A549 (cell line): ENCODE data around the gene ADAMTS19. TPM values are rescaled to one million over a fixed set of nuclear protein-coding genes. Genes with fewer than 3 reads are reported as not detected.

Source experiments
- ATAC-seq, 2 experiments: fragments of 200-7000 bp in 1 of 2; fragments of >200 bp in 1 of 2; cut with Nextera tagmentation in 1 of 2; cut with Tn5 transposase in 1 of 2; 3 replicates each; pipeline versions ENCODE4 v1.8.0 to v1.9.1; 2018 to 2020; ENCODE audit warnings: mild to moderate bottlenecking in 1 of 2, moderate library complexity in 1 of 2
- CTCF ChIA-PET: fragments of 300-600 bp; sonication (Branson Sonifier 250); formaldehyde crosslinking; extraction: SDS; loops from one replicate; lab custom pipeline; 2021; ENCODE audit warnings: antibody characterized with exemption, inconsistent platforms; lab: Yijun Ruan, JAX
- POLR2A ChIA-PET: fragments of 350-600 bp; formaldehyde crosslinking; extraction: SDS; loops from one replicate; lab custom pipeline; 2021; ENCODE audit warnings: antibody characterized with exemption, inconsistent platforms; lab: Yijun Ruan, JAX
- DNase-seq, 2 experiments: peaks; one replicate each; pipeline versions ENCODE4 v3.0.0 to v3.0.0-alpha.2; 2011 to 2016; ENCODE audit warnings: low read depth in 1 of 2, low spot score in 1 of 2
- FAIRE-seq: peaks from 2 replicates; lab custom pipeline; 2011; peaks lifted over from hg19 to GRCh38; lab: Jason Lieb, UNC
- H3K27ac ChIP-seq, 2 experiments: fragments of >200 bp; sonication (Bioruptor Twin); formaldehyde crosslinking; 3 replicates each; pipeline ENCODE4 v1.5.1; 2016 to 2017
- H3K4me1 ChIP-seq: fragments of >200 bp; sonication (Bioruptor Twin); formaldehyde crosslinking; 3 replicates; pipeline ENCODE4 v1.6.1; 2016
- H3K4me2 ChIP-seq: fragments of >200 bp; sonication (Bioruptor Twin); formaldehyde crosslinking; 3 replicates; pipeline ENCODE4 v1.6.1; 2016
- H3K4me3 ChIP-seq: fragments of >200 bp; sonication (Bioruptor Twin); formaldehyde crosslinking; 3 replicates; pipeline ENCODE4 v1.5.1; 2016
- H3K9me3 ChIP-seq: fragments of >200 bp; sonication (Bioruptor Twin); formaldehyde crosslinking; 3 replicates; pipeline ENCODE4 v1.6.1; 2016
- BHLHE40 ChIP-seq: IDR thresholded peaks from 2 replicates; pipeline ENCODE4 v1.6.1; 2012; ENCODE audit warnings: low read depth, low read length, inconsistent platforms
- CBX2 ChIP-seq: fragments of 200-600 bp; sonication (generic); IDR thresholded peaks from 2 replicates; pipeline ENCODE4 v1.6.1; 2016; ENCODE audit warnings: low read depth, mild to moderate bottlenecking, borderline replicate concordance
- CBX8 ChIP-seq: fragments of 200-600 bp; sonication (generic); IDR thresholded peaks from 2 replicates; pipeline ENCODE4 v1.6.1; 2016
- CHD4 ChIP-seq: fragments of 200-600 bp; sonication (generic); IDR thresholded peaks from 2 replicates; pipeline ENCODE4 v1.6.1; 2016; ENCODE audit warnings: antibody characterized with exemption, mild to moderate bottlenecking, borderline replicate concordance
- EP300 ChIP-seq, 2 experiments: fragments of >200 bp; sonication (Bioruptor Twin); formaldehyde crosslinking; IDR thresholded peaks; 2 replicates in 1 of 2; 3 replicates in 1 of 2; pipeline ENCODE4 v1.6.1; 2016 to 2017
- FOSB ChIP-seq: fragments of 250-450 bp; sonication (Bioruptor Pico); IDR thresholded peaks from 2 replicates; pipeline ENCODE4 v1.5.0; 2020; ENCODE audit warnings: mild to moderate bottlenecking, moderate library complexity
- FOSL2 ChIP-seq, 2 experiments: fragments of 450-650 bp in 1 of 2; fragments of >200 bp in 1 of 2; sonication (Bioruptor Twin) in 1 of 2; formaldehyde crosslinking; IDR thresholded peaks; 2 replicates each; pipeline versions ENCODE4 v1.5.0 to v1.6.1; 2016 to 2020; ENCODE audit warnings: mild to moderate bottlenecking in 1 of 2, moderate library complexity in 1 of 2
- FOXS1 ChIP-seq: fragments of 250-450 bp; sonication (Bioruptor Pico); IDR thresholded peaks from 2 replicates; pipeline ENCODE4 v1.5.0; 2020; ENCODE audit warnings: mild to moderate bottlenecking, moderate library complexity
- HEYL ChIP-seq: fragments of 250-450 bp; sonication (Bioruptor Pico); IDR thresholded peaks from 2 replicates; pipeline ENCODE4 v1.8.0; 2021; ENCODE audit warnings: mild to moderate bottlenecking, moderate library complexity
- JUN ChIP-seq, 2 experiments: fragments of >200 bp; sonication (Bioruptor Twin); formaldehyde crosslinking; IDR thresholded peaks; 2 replicates in 1 of 2; 3 replicates in 1 of 2; pipeline ENCODE4 v1.6.1; 2016 to 2017
- MYC ChIP-seq: IDR thresholded peaks from 2 replicates; pipeline ENCODE4 v1.6.1; 2012; ENCODE audit warnings: mild to moderate bottlenecking, inconsistent platforms, low read length, improper control_type of control experiment, borderline replicate concordance
- RARB ChIP-seq: fragments of 250-450 bp; sonication (Bioruptor Pico); IDR thresholded peaks from 2 replicates; pipeline ENCODE4 v1.8.0; 2021; ENCODE audit warnings: mild to moderate bottlenecking, moderate library complexity
- ZC3H11A ChIP-seq: fragments of 450-650 bp; IDR thresholded peaks from 2 replicates; pipeline ENCODE4 v1.6.1; 2014; ENCODE audit warnings: antibody characterized with exemption, mild to moderate bottlenecking
- ZNF302 ChIP-seq: fragments of 250-450 bp; sonication (Bioruptor Pico); IDR thresholded peaks from 2 replicates; pipeline ENCODE4 v1.9.0; 2021; ENCODE audit warnings: inconsistent platforms, mild to moderate bottlenecking, moderate library complexity
- WGBS: methylation state at CpG from one replicate; pipeline ENCODE4 v1.1.6; 2017; ENCODE audit errors: missing lambda C conversion rate; 5-methylcytosine and 5-hydroxymethylcytosine counted together
- polyA plus RNA-seq, 4 experiments: library from polyadenylated mRNA; depleted of rRNA in 3 of 4; stranded (reverse); fragments of >200 nt; fragmentation: RNase III in 1 of 4; extraction: RNeasy Plus Mini Kit Qiagen cat#74134 plus additional on column Dnase treatment in 1 of 4; gene quantifications; 2 replicates in 3 of 4; 3 replicates in 1 of 4; pipeline ENCODE4 v1.2.3, GENCODE V29; 2011 to 2017
- TF ChIP-seq, protein P1 (sequence below): fragments of >200 bp; sonication (Bioruptor Twin); formaldehyde crosslinking; IDR thresholded peaks from 3 replicates; pipeline ENCODE4 v1.6.1; 2016
- TF ChIP-seq, protein P2 (sequence below): IDR thresholded peaks from 2 replicates; pipeline ENCODE4 v1.6.1; 2012
- TF ChIP-seq, protein P3 (sequence below): fragments of 200-600 bp; sonication (generic); IDR thresholded peaks from 2 replicates; pipeline ENCODE4 v1.6.1; 2016; ENCODE audit warnings: antibody characterized with exemption, mild to moderate bottlenecking, moderate library complexity
- TF ChIP-seq, protein P4 (sequence below): fragments of 250-450 bp; sonication (Bioruptor Pico); IDR thresholded peaks from 2 replicates; pipeline ENCODE4 v1.5.0; 2021; ENCODE audit warnings: mild to moderate bottlenecking, moderate library complexity, borderline replicate concordance
- TF ChIP-seq, protein P5 (sequence below): IDR thresholded peaks from 2 replicates; pipeline ENCODE4 v1.6.1; 2012
- TF ChIP-seq, protein P6 (sequence below): fragments of >200 bp; sonication (Bioruptor Twin); formaldehyde crosslinking; IDR thresholded peaks from 3 replicates; pipeline ENCODE4 v1.5.1; 2016

ADAMTS19 gene
- polyA plus RNA-seq, 2 of the 4 experiments (the other 2 are of a cell fraction): not detected

DNA sequence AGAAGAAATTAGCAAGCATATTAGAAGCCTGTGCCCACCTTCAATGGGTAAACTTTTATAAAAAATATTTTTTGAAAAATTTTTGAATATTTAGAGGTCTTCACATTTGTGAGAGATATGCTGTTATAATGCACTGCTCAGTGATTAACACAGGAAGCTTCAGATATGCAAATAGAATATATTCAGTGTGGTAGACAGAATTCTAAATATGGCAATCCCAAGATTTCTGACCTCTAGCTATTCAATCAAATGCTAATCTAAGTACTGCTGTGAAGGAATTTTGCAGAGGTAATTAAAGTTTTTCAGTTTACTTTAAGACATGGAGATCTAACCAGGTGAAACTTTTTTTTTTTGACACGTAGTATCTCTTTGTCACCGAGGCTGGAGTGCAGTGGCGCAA is 103.5 kb downstream of the ADAMTS19 start:
- WGBS: 18% methylated on average over 3 of the region's 3 CpGs
- ChIA-PET POLR2A (no interaction called here), CTCF (no interaction called here)
- Histone ChIP-seq H3K4me3 (no peak overlapping the region), H3K4me2 (no peak overlapping the region), H3K4me1 (no peaks in the 10 kb centered on the region), H3K9me3 (no peaks in the 10 kb centered on the region), H3K27ac (no peak overlapping the region)
- TF ChIP-seq, protein P1, sequence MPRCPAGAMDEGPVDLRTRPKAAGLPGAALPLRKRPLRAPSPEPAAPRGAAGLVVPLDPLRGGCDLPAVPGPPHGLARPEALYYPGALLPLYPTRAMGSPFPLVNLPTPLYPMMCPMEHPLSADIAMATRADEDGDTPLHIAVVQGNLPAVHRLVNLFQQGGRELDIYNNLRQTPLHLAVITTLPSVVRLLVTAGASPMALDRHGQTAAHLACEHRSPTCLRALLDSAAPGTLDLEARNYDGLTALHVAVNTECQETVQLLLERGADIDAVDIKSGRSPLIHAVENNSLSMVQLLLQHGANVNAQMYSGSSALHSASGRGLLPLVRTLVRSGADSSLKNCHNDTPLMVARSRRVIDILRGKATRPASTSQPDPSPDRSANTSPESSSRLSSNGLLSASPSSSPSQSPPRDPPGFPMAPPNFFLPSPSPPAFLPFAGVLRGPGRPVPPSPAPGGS: no peak
- FAIRE-seq (no peak), DNase-seq (no peak), ATAC-seq (no peak)

DNA sequence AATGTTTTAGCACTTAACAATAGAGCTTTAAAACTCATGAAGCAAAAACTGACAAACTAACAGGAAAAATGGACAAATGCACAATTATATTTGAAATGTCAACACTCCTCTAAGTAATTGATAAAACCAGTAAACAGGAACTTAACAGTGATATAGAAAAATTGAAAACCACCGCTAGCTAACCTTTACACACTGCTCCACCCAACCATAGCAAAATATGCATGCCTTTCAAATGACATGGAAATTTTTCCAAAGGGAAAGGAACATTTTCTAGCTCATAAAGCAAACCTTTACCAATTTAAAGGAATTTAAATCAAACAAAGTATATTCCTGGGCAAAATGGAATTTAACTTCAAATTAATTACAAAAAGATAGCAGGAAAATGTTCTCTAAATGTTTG is 109.2 kb downstream of the ADAMTS19 start:
- TF ChIP-seq ZC3H11A: no peak
- TF ChIP-seq EP300 (IDR thresholded peaks at IDR 0.05): no peak
- no peak for TF ChIP-seq CBX8
- no peak for TF ChIP-seq JUN (IDR thresholded peaks at IDR 0.05)
- no peak for TF ChIP-seq CHD4
- no peak for TF ChIP-seq ZNF302 (CRISPR knock-in tag)
- TF ChIP-seq, protein P2, sequence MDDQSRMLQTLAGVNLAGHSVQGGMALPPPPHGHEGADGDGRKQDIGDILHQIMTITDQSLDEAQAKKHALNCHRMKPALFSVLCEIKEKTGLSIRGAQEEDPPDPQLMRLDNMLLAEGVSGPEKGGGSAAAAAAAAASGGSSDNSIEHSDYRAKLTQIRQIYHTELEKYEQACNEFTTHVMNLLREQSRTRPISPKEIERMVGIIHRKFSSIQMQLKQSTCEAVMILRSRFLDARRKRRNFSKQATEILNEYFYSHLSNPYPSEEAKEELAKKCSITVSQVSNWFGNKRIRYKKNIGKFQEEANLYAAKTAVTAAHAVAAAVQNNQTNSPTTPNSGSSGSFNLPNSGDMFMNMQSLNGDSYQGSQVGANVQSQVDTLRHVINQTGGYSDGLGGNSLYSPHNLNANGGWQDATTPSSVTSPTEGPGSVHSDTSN: no peak
- TF ChIP-seq, protein P3, sequence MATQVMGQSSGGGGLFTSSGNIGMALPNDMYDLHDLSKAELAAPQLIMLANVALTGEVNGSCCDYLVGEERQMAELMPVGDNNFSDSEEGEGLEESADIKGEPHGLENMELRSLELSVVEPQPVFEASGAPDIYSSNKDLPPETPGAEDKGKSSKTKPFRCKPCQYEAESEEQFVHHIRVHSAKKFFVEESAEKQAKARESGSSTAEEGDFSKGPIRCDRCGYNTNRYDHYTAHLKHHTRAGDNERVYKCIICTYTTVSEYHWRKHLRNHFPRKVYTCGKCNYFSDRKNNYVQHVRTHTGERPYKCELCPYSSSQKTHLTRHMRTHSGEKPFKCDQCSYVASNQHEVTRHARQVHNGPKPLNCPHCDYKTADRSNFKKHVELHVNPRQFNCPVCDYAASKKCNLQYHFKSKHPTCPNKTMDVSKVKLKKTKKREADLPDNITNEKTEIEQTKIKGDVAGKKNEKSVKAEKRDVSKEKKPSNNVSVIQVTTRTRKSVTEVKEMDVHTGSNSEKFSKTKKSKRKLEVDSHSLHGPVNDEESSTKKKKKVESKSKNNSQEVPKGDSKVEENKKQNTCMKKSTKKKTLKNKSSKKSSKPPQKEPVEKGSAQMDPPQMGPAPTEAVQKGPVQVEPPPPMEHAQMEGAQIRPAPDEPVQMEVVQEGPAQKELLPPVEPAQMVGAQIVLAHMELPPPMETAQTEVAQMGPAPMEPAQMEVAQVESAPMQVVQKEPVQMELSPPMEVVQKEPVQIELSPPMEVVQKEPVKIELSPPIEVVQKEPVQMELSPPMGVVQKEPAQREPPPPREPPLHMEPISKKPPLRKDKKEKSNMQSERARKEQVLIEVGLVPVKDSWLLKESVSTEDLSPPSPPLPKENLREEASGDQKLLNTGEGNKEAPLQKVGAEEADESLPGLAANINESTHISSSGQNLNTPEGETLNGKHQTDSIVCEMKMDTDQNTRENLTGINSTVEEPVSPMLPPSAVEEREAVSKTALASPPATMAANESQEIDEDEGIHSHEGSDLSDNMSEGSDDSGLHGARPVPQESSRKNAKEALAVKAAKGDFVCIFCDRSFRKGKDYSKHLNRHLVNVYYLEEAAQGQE: no peak
- TF ChIP-seq, protein P4, sequence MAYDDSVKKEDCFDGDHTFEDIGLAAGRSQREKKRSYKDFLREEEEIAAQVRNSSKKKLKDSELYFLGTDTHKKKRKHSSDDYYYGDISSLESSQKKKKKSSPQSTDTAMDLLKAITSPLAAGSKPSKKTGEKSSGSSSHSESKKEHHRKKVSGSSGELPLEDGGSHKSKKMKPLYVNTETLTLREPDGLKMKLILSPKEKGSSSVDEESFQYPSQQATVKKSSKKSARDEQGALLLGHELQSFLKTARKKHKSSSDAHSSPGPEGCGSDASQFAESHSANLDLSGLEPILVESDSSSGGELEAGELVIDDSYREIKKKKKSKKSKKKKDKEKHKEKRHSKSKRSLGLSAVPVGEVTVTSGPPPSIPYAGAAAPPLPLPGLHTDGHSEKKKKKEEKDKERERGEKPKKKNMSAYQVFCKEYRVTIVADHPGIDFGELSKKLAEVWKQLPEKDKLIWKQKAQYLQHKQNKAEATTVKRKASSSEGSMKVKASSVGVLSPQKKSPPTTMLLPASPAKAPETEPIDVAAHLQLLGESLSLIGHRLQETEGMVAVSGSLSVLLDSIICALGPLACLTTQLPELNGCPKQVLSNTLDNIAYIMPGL (CRISPR knock-in tag): no peak
- TF ChIP-seq, protein P5, sequence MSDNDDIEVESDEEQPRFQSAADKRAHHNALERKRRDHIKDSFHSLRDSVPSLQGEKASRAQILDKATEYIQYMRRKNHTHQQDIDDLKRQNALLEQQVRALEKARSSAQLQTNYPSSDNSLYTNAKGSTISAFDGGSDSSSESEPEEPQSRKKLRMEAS: no peak
- TF ChIP-seq FOSB (CRISPR knock-in tag): no peak
- no peak for TF ChIP-seq FOSL2 (IDR thresholded peaks at IDR 0.05)
- no peak for TF ChIP-seq FOSL2 (CRISPR knock-in tag; IDR thresholded peaks at IDR 0.05)
- TF ChIP-seq FOXS1 (CRISPR knock-in tag): no peak
- TF ChIP-seq RARB: no peak
- TF ChIP-seq CBX2: no peak
- no peak for TF ChIP-seq MYC
- TF ChIP-seq, protein P6, sequence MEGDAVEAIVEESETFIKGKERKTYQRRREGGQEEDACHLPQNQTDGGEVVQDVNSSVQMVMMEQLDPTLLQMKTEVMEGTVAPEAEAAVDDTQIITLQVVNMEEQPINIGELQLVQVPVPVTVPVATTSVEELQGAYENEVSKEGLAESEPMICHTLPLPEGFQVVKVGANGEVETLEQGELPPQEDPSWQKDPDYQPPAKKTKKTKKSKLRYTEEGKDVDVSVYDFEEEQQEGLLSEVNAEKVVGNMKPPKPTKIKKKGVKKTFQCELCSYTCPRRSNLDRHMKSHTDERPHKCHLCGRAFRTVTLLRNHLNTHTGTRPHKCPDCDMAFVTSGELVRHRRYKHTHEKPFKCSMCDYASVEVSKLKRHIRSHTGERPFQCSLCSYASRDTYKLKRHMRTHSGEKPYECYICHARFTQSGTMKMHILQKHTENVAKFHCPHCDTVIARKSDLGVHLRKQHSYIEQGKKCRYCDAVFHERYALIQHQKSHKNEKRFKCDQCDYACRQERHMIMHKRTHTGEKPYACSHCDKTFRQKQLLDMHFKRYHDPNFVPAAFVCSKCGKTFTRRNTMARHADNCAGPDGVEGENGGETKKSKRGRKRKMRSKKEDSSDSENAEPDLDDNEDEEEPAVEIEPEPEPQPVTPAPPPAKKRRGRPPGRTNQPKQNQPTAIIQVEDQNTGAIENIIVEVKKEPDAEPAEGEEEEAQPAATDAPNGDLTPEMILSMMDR: no peak
- no peak for TF ChIP-seq HEYL (CRISPR knock-in tag)
- TF ChIP-seq BHLHE40: no peak
- TF ChIP-seq, all 56 proteins: peak for 0
- ATAC-seq (no peak), FAIRE-seq (no peak), DNase-seq (no peak)
- POLR2A ChIA-PET: no interaction called here
- H3K27ac ChIP-seq: no peak overlapping the region
- no peak overlapping the region for H3K4me2 ChIP-seq
- H3K4me3 ChIP-seq: no peak overlapping the region
- H3K4me1 ChIP-seq: no peaks in the 10 kb centered on the region
- CTCF ChIA-PET: no interaction called here
- WGBS: 6% methylated on average over 1 of the region's 1 CpG
- H3K9me3 ChIP-seq: no peaks in the 10 kb centered on the region
